Sigmoid colon (tissue), 4 donors: ENCODE data around the gene TCF7L2.

Source experiments
- CTCF ChIP-seq, 4 experiments: fragments of 450-650 bp in 3 of 4; fragments of 200-600 bp in 1 of 4; IDR thresholded peaks; one replicate each; pipeline ENCODE4 v1.5.1; 2016 to 2019; ENCODE audit warnings: antibody characterized with exemption in 4 of 4, mild to moderate bottlenecking in 3 of 4, moderate library complexity in 2 of 4
- POLR2AphosphoS5 ChIP-seq, 4 donors: sonication (generic); formaldehyde crosslinking; IDR thresholded peaks; one replicate each; pipeline ENCODE4 v1.6.1; 2017; ENCODE audit warnings: antibody characterized with exemption in 4 of 4

DNA sequence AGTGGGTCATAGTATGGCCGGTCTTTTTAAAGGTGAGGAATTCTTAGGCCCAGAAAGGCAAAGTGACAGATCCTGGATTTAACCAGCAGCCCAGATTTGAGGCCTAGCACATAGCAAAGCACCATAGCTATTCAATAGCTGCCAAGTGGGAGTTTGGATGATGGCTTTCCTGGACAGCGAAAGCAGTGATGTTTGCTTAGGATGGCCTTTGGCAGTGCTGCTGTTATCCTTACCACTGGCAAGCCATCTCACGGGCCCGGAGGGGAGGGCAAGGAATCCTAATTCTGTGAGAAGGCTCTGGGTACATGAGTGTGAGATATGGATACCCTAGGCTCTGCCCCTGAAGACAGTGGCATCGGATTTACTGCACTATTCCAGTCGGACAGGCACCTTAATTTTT, 50.4 kb downstream of the TCF7L2 start:
- no peak for TF ChIP-seq CTCF (IDR thresholded peaks at IDR 0.05)
- TF ChIP-seq POLR2AphosphoS5 (IDR thresholded peaks at IDR 0.05) = no peak
